Measurements from ENCODE around the gene KDM2B.

DNA sequence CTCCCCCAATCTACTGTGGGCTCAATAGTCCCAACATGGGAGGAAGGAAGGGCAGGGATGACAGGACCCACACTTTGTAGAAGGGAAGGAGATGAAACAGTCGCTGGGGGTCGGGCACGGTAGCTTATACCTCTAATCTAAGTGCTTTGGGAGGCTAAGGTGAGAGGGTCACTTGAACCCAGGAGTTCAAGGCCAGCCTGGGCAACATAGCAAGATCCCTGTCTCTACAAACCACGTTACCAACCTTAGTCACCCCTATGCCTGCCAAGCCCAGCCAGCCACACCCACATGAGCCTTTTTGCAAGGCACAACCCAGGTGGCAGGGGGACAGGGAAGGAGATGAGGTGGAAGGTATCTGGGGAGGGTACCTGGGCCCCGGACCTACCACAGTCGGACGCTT is 31.7 kb downstream of the KDM2B start:
- TF ChIP-seq POLR2A (IDR thresholded peaks at IDR 0.05; ENCODE audit: low read depth, low read length) (no peak), POLR2AphosphoS5 (IDR thresholded peaks at IDR 0.05; ENCODE audit: insufficient read depth, low read depth, low read length) (no peak), EZH2 (IDR thresholded peaks at IDR 0.05; ENCODE audit: borderline replicate concordance, low read depth, low read length, severe bottlenecking) (no peak), MYC (IDR thresholded peaks at IDR 0.05; ENCODE audit: low read depth, low read length) (no peak), JUN (IDR thresholded peaks at IDR 0.05; ENCODE audit: borderline replicate concordance, insufficient read depth, insufficient read length, low read depth) (no peak), GATA2 (IDR thresholded peaks at IDR 0.05; ENCODE audit: insufficient read depth, insufficient read length, low read depth, low read length) (no peak)
- TF ChIP-seq, protein P1, sequence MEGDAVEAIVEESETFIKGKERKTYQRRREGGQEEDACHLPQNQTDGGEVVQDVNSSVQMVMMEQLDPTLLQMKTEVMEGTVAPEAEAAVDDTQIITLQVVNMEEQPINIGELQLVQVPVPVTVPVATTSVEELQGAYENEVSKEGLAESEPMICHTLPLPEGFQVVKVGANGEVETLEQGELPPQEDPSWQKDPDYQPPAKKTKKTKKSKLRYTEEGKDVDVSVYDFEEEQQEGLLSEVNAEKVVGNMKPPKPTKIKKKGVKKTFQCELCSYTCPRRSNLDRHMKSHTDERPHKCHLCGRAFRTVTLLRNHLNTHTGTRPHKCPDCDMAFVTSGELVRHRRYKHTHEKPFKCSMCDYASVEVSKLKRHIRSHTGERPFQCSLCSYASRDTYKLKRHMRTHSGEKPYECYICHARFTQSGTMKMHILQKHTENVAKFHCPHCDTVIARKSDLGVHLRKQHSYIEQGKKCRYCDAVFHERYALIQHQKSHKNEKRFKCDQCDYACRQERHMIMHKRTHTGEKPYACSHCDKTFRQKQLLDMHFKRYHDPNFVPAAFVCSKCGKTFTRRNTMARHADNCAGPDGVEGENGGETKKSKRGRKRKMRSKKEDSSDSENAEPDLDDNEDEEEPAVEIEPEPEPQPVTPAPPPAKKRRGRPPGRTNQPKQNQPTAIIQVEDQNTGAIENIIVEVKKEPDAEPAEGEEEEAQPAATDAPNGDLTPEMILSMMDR (IDR thresholded peaks at IDR 0.05; ENCODE audit: extremely low read depth in 1 of 2, insufficient read depth in 1 of 2, low read depth in 1 of 2, low read length in 2 of 2): no peak
